ENCODE data around the gene GDPD5.

The GDPD5 gene

GRCh38 chr11:75471176-75471973 is 54.4 kb downstream of the GDPD5 start:
- no peak for DNase-seq (ENCODE audit: low spot score)

- no peak for DNase-seq (ENCODE audit: low spot score)
These were observed 55.2 kb downstream of the GDPD5 start for GRCh38 chr11:75470476-75471080.

GRCh38 chr11:75469785-75470405 is 55.8 kb downstream of the GDPD5 start:
- no peak for DNase-seq (ENCODE audit: low spot score)

GRCh38 chr11:75468534-75469340 is 57.0 kb downstream of the GDPD5 start:
- no peak for DNase-seq (ENCODE audit: low spot score)

GRCh38 chr11:75467881-75468280 is 57.9 kb downstream of the GDPD5 start:
- DNase-seq (ENCODE audit: low spot score) = no peak

- no peak for DNase-seq (ENCODE audit: low spot score)
These were observed 58.4 kb downstream of the GDPD5 start for GRCh38 chr11:75467311-75467710.

- no peak for DNase-seq (ENCODE audit: low spot score)
These were observed 59.8 kb downstream of the GDPD5 start for GRCh38 chr11:75465701-75466531.

GRCh38 chr11:75463106-75463774 is 62.5 kb downstream of the GDPD5 start:
- DNase-seq (ENCODE audit: low spot score) = no peak

GRCh38 chr11:75462117-75462653 is 63.6 kb downstream of the GDPD5 start:
- DNase-seq (ENCODE audit: low spot score) = no peak

GRCh38 chr11:75461151-75461550 is 64.6 kb downstream of the GDPD5 start:
- no peak for DNase-seq (ENCODE audit: low spot score)

- DNase-seq (ENCODE audit: low spot score) = no peak
These were observed 69.1 kb downstream of the GDPD5 start for GRCh38 chr11:75456596-75457183.

- DNase-seq (ENCODE audit: low spot score) = no peak
These were observed 70.8 kb downstream of the GDPD5 start for GRCh38 chr11:75454987-75455386.

- DNase-seq (ENCODE audit: low spot score) = no peak
These were observed 71.7 kb downstream of the GDPD5 start for GRCh38 chr11:75453916-75454655.

GRCh38 chr11:75450826-75451821 is 74.6 kb downstream of the GDPD5 start:
- DNase-seq (ENCODE audit: low spot score) = peak; percentile 41

GRCh38 chr11:75450236-75450635 is 75.5 kb downstream of the GDPD5 start:
- no peak for DNase-seq (ENCODE audit: low spot score)

GRCh38 chr11:75449776-75450175 is 76.0 kb downstream of the GDPD5 start:
- DNase-seq (ENCODE audit: low spot score) = no peak

- DNase-seq (ENCODE audit: low spot score) = no peak
These were observed 76.5 kb downstream of the GDPD5 start for GRCh38 chr11:75449271-75449670.

- DNase-seq (ENCODE audit: low spot score) = no peak
These were observed 78.3 kb downstream of the GDPD5 start for GRCh38 chr11:75447415-75447814.
